HepG2 (cell line): Measurements from ENCODE around the gene OASL. TPM values are rescaled to one million over a fixed set of nuclear protein-coding genes. Genes with fewer than 3 reads are reported as not detected.

Experiments
- CBFB ChIP-seq: sonication (generic); formaldehyde crosslinking; IDR thresholded peaks from 2 replicates; pipeline ENCODE4 v1.4.0; 2020; ENCODE audit warnings: missing genetic modification reagents
- CBX5 ChIP-seq: sonication (generic); formaldehyde crosslinking; IDR thresholded peaks from 2 replicates; pipeline ENCODE4 v1.4.0; 2020; ENCODE audit warnings: missing genetic modification reagents, borderline replicate concordance
- FOXK1 ChIP-seq: sonication (generic); formaldehyde crosslinking; IDR thresholded peaks from 2 replicates; pipeline ENCODE4 v1.4.0; 2020; ENCODE audit warnings: low read depth, missing genetic modification reagents, borderline replicate concordance
- GATAD2A ChIP-seq: IDR thresholded peaks from 2 replicates; pipeline ENCODE4 v1.6.1; 2016
- HDAC2 ChIP-seq: sonication (generic); formaldehyde crosslinking; IDR thresholded peaks from 2 replicates; pipeline ENCODE4 v1.4.0; 2020; ENCODE audit warnings: missing genetic modification reagents
- TFAP4 ChIP-seq: sonication (generic); IDR thresholded peaks from 2 replicates; pipeline ENCODE4 v1.6.1; 2016; ENCODE audit warnings: low read depth, borderline replicate concordance
- ZBTB46 ChIP-seq: sonication (generic); formaldehyde crosslinking; IDR thresholded peaks from 2 replicates; pipeline ENCODE4 v1.4.0; 2020; ENCODE audit warnings: mild to moderate bottlenecking, missing genetic modification reagents, borderline replicate concordance
- ZNF282 ChIP-seq: fragments of 450-650 bp; IDR thresholded peaks from 2 replicates; pipeline ENCODE4 v1.6.1; 2018; ENCODE audit not compliant: partially characterized antibody
- ZNF337 ChIP-seq: sonication (generic); formaldehyde crosslinking; IDR thresholded peaks from 2 replicates; pipeline ENCODE4 v1.5.1; 2020; ENCODE audit warnings: missing genetic modification reagents, low read depth, mild to moderate bottlenecking, borderline replicate concordance
- ZNF629 ChIP-seq: sonication (generic); formaldehyde crosslinking; conservative IDR thresholded peaks from 2 replicates; pipeline ENCODE4 v1.5.0; 2020; ENCODE audit warnings: missing genetic modification reagents
- ZNF784 ChIP-seq: sonication (generic); formaldehyde crosslinking; IDR thresholded peaks from 2 replicates; pipeline ENCODE4 v1.5.1; 2020; ENCODE audit warnings: missing genetic modification reagents, mild to moderate bottlenecking, borderline replicate concordance
- ZSCAN9 ChIP-seq: IDR thresholded peaks from 2 replicates; pipeline ENCODE4 v1.6.1; 2016; ENCODE audit warnings: borderline replicate concordance
- polyA plus RNA-seq, 8 experiments: library from polyadenylated mRNA; depleted of rRNA in 3 of 8; stranded (reverse) in 7 of 8; unstranded in 1 of 8; fragments of >200 nt; fragmentation: Illumina TruSeq in 4 of 8; extraction: Trizol in 4 of 8; gene quantifications; 2 replicates each; pipeline versions ENCODE4 v1.2.1 to v1.2.3, GENCODE V29; 2011 to 2016; ENCODE audit warnings: low read depth in 4 of 8, missing spikeins in 1 of 8, mixed read lengths in 1 of 8; ENCODE audit not compliant: insufficient read depth in 1 of 8
- total RNA-seq, 5 experiments: library from RNA; depleted of rRNA; stranded (reverse); fragments of >200 nt; fragmentation: Illumina TruSeq; extraction: Trizol; gene quantifications; 2 replicates each; pipeline ENCODE4 v1.2.3, GENCODE V29; 2016; ENCODE audit warnings: low read depth in 1 of 5
- TF ChIP-seq, protein P1 (sequence below), 2 experiments: sonication (generic) in 1 of 2; formaldehyde crosslinking in 1 of 2; IDR thresholded peaks; 2 replicates each; pipeline versions ENCODE4 v1.4.0 to v1.6.1; 2016 to 2020; ENCODE audit warnings: borderline replicate concordance in 1 of 2, low read depth in 1 of 2, mild to moderate bottlenecking in 1 of 2, missing genetic modification reagents in 1 of 2
- TF ChIP-seq, protein P2 (sequence below): sonication (generic); formaldehyde crosslinking; IDR thresholded peaks from 2 replicates; pipeline ENCODE4 v1.4.0; 2020; ENCODE audit warnings: missing genetic modification reagents, borderline replicate concordance
- TF ChIP-seq, protein P3 (sequence below): sonication (generic); formaldehyde crosslinking; IDR thresholded peaks from 2 replicates; pipeline ENCODE4 v1.5.1; 2020; ENCODE audit warnings: missing genetic modification reagents, mild to moderate bottlenecking, borderline replicate concordance

OASL gene
- total and polyA plus RNA-seq, 2 of the 13 experiments (the other 11 are each of a cell fraction or from before 2014, with no cell fraction given) = 0.11 to 0.22 TPM

DNA sequence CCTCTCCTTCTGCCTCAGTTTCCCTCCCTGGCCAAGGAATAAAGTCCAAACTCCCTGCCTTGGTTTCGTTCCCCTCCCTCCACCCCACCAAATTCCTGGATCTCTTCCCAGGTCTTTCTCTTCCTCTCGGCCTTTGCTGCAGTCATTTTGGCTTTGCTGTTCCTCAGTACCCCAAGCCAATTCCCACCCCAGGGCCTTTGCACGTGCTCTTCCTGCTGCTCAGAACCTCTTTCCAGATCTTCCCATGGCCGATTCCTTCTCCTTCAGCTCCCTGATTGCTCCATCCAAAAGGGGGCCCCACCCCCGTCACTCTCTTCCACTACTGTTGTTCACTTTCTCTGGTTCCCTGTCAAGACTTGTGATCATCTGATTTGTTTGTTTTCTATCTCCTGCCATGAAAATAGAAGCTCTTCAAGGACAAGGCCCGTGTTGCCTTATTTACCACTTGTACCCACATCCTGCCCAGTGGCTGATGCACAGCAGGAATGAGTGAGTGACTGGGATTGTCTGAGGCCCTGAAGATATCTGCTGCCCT lies 57.6 kb downstream of the OASL start (continued):
- TF ChIP-seq, protein P1, sequence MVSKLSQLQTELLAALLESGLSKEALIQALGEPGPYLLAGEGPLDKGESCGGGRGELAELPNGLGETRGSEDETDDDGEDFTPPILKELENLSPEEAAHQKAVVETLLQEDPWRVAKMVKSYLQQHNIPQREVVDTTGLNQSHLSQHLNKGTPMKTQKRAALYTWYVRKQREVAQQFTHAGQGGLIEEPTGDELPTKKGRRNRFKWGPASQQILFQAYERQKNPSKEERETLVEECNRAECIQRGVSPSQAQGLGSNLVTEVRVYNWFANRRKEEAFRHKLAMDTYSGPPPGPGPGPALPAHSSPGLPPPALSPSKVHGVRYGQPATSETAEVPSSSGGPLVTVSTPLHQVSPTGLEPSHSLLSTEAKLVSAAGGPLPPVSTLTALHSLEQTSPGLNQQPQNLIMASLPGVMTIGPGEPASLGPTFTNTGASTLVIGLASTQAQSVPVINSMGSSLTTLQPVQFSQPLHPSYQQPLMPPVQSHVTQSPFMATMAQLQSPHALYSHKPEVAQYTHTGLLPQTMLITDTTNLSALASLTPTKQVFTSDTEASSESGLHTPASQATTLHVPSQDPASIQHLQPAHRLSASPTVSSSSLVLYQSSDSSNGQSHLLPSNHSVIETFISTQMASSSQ (IDR thresholded peaks at IDR 0.05; ENCODE audit: low read depth) = peak; percentile 24; the same call in 1 of the 2 replicates
- TF ChIP-seq, protein P1 (CRISPR knock-in tag; IDR thresholded peaks at IDR 0.05; ENCODE audit: borderline replicate concordance) = no peak
- TF ChIP-seq CBX5 (CRISPR knock-in tag) = peak; percentile 53; the same call in 1 of the 2 replicates
- TF ChIP-seq ZBTB46 = no peak
- TF ChIP-seq TFAP4 = peak; percentile 28; the same call in 1 of the 2 replicates
- TF ChIP-seq, protein P2, sequence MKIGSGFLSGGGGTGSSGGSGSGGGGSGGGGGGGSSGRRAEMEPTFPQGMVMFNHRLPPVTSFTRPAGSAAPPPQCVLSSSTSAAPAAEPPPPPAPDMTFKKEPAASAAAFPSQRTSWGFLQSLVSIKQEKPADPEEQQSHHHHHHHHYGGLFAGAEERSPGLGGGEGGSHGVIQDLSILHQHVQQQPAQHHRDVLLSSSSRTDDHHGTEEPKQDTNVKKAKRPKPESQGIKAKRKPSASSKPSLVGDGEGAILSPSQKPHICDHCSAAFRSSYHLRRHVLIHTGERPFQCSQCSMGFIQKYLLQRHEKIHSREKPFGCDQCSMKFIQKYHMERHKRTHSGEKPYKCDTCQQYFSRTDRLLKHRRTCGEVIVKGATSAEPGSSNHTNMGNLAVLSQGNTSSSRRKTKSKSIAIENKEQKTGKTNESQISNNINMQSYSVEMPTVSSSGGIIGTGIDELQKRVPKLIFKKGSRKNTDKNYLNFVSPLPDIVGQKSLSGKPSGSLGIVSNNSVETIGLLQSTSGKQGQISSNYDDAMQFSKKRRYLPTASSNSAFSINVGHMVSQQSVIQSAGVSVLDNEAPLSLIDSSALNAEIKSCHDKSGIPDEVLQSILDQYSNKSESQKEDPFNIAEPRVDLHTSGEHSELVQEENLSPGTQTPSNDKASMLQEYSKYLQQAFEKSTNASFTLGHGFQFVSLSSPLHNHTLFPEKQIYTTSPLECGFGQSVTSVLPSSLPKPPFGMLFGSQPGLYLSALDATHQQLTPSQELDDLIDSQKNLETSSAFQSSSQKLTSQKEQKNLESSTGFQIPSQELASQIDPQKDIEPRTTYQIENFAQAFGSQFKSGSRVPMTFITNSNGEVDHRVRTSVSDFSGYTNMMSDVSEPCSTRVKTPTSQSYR = peak; percentile 69; the same call in 1 of the 2 replicates
- TF ChIP-seq, protein P3, sequence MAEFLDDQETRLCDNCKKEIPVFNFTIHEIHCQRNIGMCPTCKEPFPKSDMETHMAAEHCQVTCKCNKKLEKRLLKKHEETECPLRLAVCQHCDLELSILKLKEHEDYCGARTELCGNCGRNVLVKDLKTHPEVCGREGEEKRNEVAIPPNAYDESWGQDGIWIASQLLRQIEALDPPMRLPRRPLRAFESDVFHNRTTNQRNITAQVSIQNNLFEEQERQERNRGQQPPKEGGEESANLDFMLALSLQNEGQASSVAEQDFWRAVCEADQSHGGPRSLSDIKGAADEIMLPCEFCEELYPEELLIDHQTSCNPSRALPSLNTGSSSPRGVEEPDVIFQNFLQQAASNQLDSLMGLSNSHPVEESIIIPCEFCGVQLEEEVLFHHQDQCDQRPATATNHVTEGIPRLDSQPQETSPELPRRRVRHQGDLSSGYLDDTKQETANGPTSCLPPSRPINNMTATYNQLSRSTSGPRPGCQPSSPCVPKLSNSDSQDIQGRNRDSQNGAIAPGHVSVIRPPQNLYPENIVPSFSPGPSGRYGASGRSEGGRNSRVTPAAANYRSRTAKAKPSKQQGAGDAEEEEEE = no peak
- TF ChIP-seq ZSCAN9 (CRISPR knock-in tag) = 0 out of 2 replicates have a peak, but pooled peaks have one; percentile 31
- TF ChIP-seq GATAD2A (CRISPR knock-in tag) = peak; percentile 86
- TF ChIP-seq ZNF629 (CRISPR knock-in tag) = 0 out of 2 replicates have a peak, but pooled peaks have one; percentile 17
- TF ChIP-seq ZNF784 (CRISPR knock-in tag) = no peak
- TF ChIP-seq ZNF282 = no peak
- TF ChIP-seq CBFB (CRISPR knock-in tag) = 0 out of 2 replicates have a peak, but pooled peaks have one; percentile 19
- peak; percentile 48; the same call in 1 of the 2 replicates for TF ChIP-seq HDAC2 (CRISPR knock-in tag)
- no peak for TF ChIP-seq ZNF337
- peak; percentile 69; the same call in 1 of the 2 replicates for TF ChIP-seq FOXK1
